Right lobe of liver (tissue), 4 donors: ENCODE measurements around the gene TEX19.
A peak's percentile ranks its signal among the peaks of the same experiment; 100 is the strongest.

ENCODE experiments used
- CTCF ChIP-seq, 4 donors: fragments of 200-600 bp in 3 of 4; fragments of 450-650 bp in 1 of 4; IDR thresholded peaks; one replicate each; pipeline versions ENCODE4 v1.5.1 to v1.8.0; 2016 to 2022; ENCODE audit warnings: antibody characterized with exemption in 4 of 4, mild to moderate bottlenecking in 2 of 4
- POLR2A ChIP-seq: fragments of 450-650 bp; IDR thresholded peaks from one replicate; pipeline ENCODE4 v1.6.1; 2017; ENCODE audit warnings: antibody characterized with exemption, mild to moderate bottlenecking
- donor health status: DM: no; HTN: no; CAD: no.
- donor health status: DM: no; HTN: no; CAD: no.
- donor health status: DM: no; HTN: yes; CAD: no.

- TF ChIP-seq CTCF (IDR thresholded peaks at IDR 0.05) (peak in 3 of 4 donors; percentile 24 to 35 (median 30)), POLR2A (no peak)
Measured at GRCh38 chr17:82384730-82385481, 25.9 kb downstream of the TEX19 start.
